Neural progenitor cell (in vitro differentiated cells): ENCODE results near the gene DSTN. TPM values are rescaled to one million over a fixed set of nuclear protein-coding genes. Genes with fewer than 3 reads are reported as not detected.
A peak's percentile ranks its signal among the peaks of the same experiment; 100 is the strongest.

Source experiments
- DNase-seq: peaks from one replicate; pipeline ENCODE4 v3.0.0-alpha.2; 2016; ENCODE audit warnings: low spot score
- H2AFZ ChIP-seq: fragments of 200-600 bp; sonication (generic); replicated peaks from 2 replicates; pipeline ENCODE4 v1.6.1; 2016; ENCODE audit warnings: antibody characterized with exemption
- H3F3A ChIP-seq: fragments of 200-600 bp; sonication (generic); 2 replicates; pipeline ENCODE4 v1.6.1; 2016; ENCODE audit warnings: antibody characterized with exemption, low read depth
- H3K27ac ChIP-seq: fragments of 200-600 bp; sonication (generic); 2 replicates; pipeline ENCODE4 v1.5.1; 2016; ENCODE audit warnings: mild to moderate bottlenecking
- H3K27me3 ChIP-seq: fragments of 200-600 bp; sonication (generic); 2 replicates; pipeline ENCODE4 v1.6.1; 2016; ENCODE audit warnings: mild to moderate bottlenecking, moderate library complexity
- H3K36me3 ChIP-seq: fragments of 200-600 bp; sonication (generic); 2 replicates; pipeline ENCODE4 v1.5.1; 2016
- H3K4me1 ChIP-seq: fragments of 200-600 bp; sonication (generic); 2 replicates; pipeline ENCODE4 v1.6.1; 2016; ENCODE audit warnings: mixed run types
- H3K4me2 ChIP-seq: fragments of 200-600 bp; sonication (generic); 2 replicates; pipeline ENCODE4 v1.6.1; 2016
- H3K4me3 ChIP-seq: fragments of 200-600 bp; sonication (generic); 2 replicates; pipeline ENCODE4 v1.5.1; 2016
- H3K79me2 ChIP-seq: fragments of 200-600 bp; sonication (generic); 2 replicates; pipeline ENCODE4 v1.6.1; 2016; ENCODE audit warnings: low read depth
- H3K9ac ChIP-seq: fragments of 200-600 bp; sonication (generic); 2 replicates; pipeline ENCODE4 v1.6.1; 2016
- H3K9me3 ChIP-seq: fragments of 200-600 bp; sonication (generic); 2 replicates; pipeline ENCODE4 v1.5.1; 2016; ENCODE audit warnings: low read depth
- H4K20me1 ChIP-seq: fragments of 200-600 bp; sonication (generic); 2 replicates; pipeline ENCODE4 v1.6.1; 2016; ENCODE audit warnings: low read depth
- H3K27ac Mint-ChIP-seq: 3 replicates; pipeline ENCODE4 v1.8.0; 2021; ENCODE audit warnings: mixed read lengths
- H3K27me3 Mint-ChIP-seq: 2 replicates; pipeline ENCODE4 v1.8.0; 2022; ENCODE audit warnings: low read depth, mild to moderate bottlenecking, inconsistent platforms, moderate library complexity, mixed read lengths; ENCODE audit not compliant: insufficient read depth
- H3K36me3 Mint-ChIP-seq: 3 replicates; pipeline ENCODE4 v1.8.0; 2021; ENCODE audit warnings: mixed read lengths
- H3K4me1 Mint-ChIP-seq: 3 replicates; pipeline ENCODE4 v1.8.0; 2021; ENCODE audit warnings: mixed read lengths
- H3K4me3 Mint-ChIP-seq: 3 replicates; pipeline ENCODE4 v1.8.0; 2021; ENCODE audit warnings: mild to moderate bottlenecking, moderate library complexity, mixed read lengths
- H3K9me3 Mint-ChIP-seq: 3 replicates; pipeline ENCODE4 v1.8.0; 2020; ENCODE audit warnings: mixed read lengths
- EZH2 ChIP-seq: fragments of 200-600 bp; sonication (generic); IDR thresholded peaks from 2 replicates; pipeline ENCODE4 v1.6.1; 2017; ENCODE audit warnings: antibody characterized with exemption, mild to moderate bottlenecking, moderate library complexity
- EZH2phosphoT487 ChIP-seq: fragments of 200-600 bp; sonication (generic); IDR thresholded peaks from 2 replicates; pipeline ENCODE4 v1.6.1; 2017; ENCODE audit warnings: antibody characterized with exemption
- total RNA-seq: library from RNA; depleted of rRNA; stranded (reverse); fragments of >200 nt; gene quantifications from 2 replicates; pipeline ENCODE4 v1.2.3, GENCODE V29; 2015; ENCODE audit warnings: low replicate concordance
- TF ChIP-seq, protein P1 (sequence below): fragments of 200-600 bp; sonication (generic); IDR thresholded peaks from 2 replicates; pipeline ENCODE4 v1.5.1; 2017; ENCODE audit warnings: antibody characterized with exemption, mild to moderate bottlenecking

DSTN gene
- total RNA-seq, 1 donor from 2014 or later: 158 TPM

DNA sequence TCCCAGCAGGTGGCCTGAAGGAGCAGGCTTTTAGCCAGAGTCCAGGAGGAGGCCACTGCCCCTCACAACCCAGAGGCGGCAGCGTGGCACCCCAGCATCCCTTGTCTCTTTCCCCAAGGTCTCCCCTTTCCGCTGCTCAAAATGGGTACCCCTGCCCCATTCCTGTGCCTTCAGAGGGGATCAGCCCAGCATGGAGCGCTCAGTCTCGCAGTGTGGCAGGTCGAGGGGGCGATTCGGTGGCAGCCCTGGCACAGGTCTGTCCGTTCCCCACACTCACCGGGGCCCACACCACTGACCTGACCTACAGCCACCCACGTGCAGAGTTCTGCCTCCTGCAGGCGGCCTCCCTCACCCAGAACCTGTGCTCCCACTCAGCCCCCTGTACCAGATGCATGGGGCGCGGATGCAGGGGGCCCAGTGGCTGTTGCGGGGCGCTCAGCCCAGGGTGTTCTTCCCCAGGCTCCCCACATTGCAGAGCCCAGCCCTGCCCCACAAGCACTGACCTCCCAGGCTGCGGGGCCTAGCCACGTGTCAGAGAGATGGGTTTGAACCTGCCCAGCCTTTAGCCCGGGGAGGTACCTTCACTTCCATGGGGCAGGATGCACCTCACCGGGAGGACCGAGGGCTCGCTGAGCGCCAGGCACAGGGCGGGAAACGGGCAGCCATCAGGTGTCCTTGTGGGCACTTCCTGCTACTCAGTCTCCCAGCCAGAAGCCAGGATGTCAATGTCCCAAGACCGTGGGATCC lies 41.8 kb downstream of the DSTN start:
- H3K4me1 Mint-ChIP-seq: peaks cover 10% of the 10 kb centered on the region
- Histone ChIP-seq H3K4me2 (no peak overlapping the region), H3K9ac (no peak overlapping the region), H3F3A (no peaks in the 10 kb centered on the region), H3K36me3 (no peaks in the 10 kb centered on the region), H3K27ac (no peak overlapping the region), H3K79me2 (no peaks in the 10 kb centered on the region), H3K9me3 (no peaks in the 10 kb centered on the region), H3K4me1 (no peaks in the 10 kb centered on the region), H3K27me3 (no peaks in the 10 kb centered on the region), H2AFZ (no peak overlapping the region), H4K20me1 (peaks cover 36% of the 10 kb centered on the region), H3K4me3 (no peak overlapping the region)
- no peak overlapping the region for H3K4me3 Mint-ChIP-seq
- TF ChIP-seq EZH2 (no peak), EZH2phosphoT487 (no peak)
- TF ChIP-seq, protein P1, sequence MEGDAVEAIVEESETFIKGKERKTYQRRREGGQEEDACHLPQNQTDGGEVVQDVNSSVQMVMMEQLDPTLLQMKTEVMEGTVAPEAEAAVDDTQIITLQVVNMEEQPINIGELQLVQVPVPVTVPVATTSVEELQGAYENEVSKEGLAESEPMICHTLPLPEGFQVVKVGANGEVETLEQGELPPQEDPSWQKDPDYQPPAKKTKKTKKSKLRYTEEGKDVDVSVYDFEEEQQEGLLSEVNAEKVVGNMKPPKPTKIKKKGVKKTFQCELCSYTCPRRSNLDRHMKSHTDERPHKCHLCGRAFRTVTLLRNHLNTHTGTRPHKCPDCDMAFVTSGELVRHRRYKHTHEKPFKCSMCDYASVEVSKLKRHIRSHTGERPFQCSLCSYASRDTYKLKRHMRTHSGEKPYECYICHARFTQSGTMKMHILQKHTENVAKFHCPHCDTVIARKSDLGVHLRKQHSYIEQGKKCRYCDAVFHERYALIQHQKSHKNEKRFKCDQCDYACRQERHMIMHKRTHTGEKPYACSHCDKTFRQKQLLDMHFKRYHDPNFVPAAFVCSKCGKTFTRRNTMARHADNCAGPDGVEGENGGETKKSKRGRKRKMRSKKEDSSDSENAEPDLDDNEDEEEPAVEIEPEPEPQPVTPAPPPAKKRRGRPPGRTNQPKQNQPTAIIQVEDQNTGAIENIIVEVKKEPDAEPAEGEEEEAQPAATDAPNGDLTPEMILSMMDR: peak; percentile 9
- no peak overlapping the region for H3K27ac Mint-ChIP-seq
- H3K36me3 Mint-ChIP-seq: peaks cover 8% of the 10 kb centered on the region
- peak; percentile 42 for DNase-seq
- H3K27me3 Mint-ChIP-seq: peaks cover 7% of the 10 kb centered on the region
- no peaks in the 10 kb centered on the region for H3K9me3 Mint-ChIP-seq

DNA sequence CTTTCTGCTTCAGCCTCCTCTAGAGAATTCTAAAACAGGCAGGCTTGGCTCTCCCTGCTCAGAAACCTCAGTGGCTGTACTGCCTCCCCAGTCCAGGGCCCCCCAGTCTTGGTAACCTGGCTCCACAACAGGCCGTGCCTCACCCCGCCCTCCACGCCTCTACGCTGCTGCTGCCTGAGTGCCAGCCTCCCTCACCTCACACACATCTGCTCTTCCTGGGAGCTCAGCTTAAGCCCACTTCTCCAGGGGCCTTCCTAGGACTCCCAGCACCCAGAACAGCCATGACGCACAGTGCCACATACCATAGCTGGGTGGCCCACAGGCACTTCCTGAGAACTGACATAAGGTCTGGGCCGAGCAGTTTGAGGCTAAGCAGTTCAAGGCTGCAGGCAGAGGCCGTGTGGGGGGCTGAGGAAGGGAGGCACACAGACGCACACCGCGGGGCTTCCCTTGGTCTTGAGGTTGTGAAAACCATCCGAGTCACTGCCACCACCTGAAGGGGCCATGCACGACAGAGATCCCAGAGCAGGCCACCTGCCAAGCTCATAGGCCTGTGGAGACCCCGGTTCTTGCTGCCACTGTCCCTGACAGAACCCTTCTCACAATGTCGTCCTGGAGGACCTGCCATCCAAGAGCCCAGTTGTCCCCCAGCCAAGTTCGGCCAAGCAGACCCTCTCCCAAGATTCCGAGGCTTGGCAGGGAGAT lies 42.6 kb downstream of the DSTN start:
- H3F3A ChIP-seq: no peaks in the 10 kb centered on the region
- H3K27ac ChIP-seq: no peak overlapping the region
- H3K4me1 ChIP-seq: no peaks in the 10 kb centered on the region
- H3K79me2 ChIP-seq: no peaks in the 10 kb centered on the region
- H3K4me3 ChIP-seq: no peak overlapping the region
- peaks cover 10% of the 10 kb centered on the region for H3K4me1 Mint-ChIP-seq
- TF ChIP-seq, protein P1: no peak
- TF ChIP-seq EZH2phosphoT487: no peak
- TF ChIP-seq EZH2: no peak
- peaks cover 7% of the 10 kb centered on the region for H3K27me3 Mint-ChIP-seq
- no peaks in the 10 kb centered on the region for H3K27me3 ChIP-seq
- H3K9me3 Mint-ChIP-seq: no peaks in the 10 kb centered on the region
- H3K27ac Mint-ChIP-seq: peak overlapping the region; percentile 74
- peaks cover 43% of the 10 kb centered on the region for H4K20me1 ChIP-seq
- H3K4me2 ChIP-seq: no peak overlapping the region
- H2AFZ ChIP-seq: no peak overlapping the region
- no peak overlapping the region for H3K9ac ChIP-seq
- DNase-seq: no peak
- no peak overlapping the region for H3K4me3 Mint-ChIP-seq
- peaks cover 8% of the 10 kb centered on the region for H3K36me3 Mint-ChIP-seq
- H3K9me3 ChIP-seq: no peaks in the 10 kb centered on the region
- no peaks in the 10 kb centered on the region for H3K36me3 ChIP-seq

DNA sequence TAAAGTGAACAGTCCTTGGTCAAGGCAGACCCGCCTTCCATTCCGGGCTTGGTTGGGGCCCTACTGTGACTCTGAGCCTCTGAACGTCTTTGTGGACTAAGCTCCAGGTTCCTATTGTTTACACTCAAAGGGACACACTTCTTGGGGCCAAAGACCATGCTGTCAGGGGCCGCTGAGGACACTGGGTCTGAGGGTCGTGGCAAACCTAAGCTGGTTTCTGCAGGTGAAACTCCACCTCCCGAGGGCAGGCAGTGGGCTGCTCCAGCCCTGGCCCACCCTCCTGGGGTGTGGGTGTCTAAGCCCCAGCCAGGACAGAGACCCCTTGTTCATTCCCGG lies 43.1 kb downstream of the DSTN start:
- no peaks in the 10 kb centered on the region for H3K79me2 ChIP-seq
- H3F3A ChIP-seq: no peaks in the 10 kb centered on the region
- no peaks in the 10 kb centered on the region for H3K36me3 ChIP-seq
- H3K9ac ChIP-seq: no peak overlapping the region
- DNase-seq: no peak
- H3K4me1 ChIP-seq: no peaks in the 10 kb centered on the region
- H3K27ac ChIP-seq: no peak overlapping the region
- H2AFZ ChIP-seq: no peak overlapping the region
- Mint-ChIP-seq H3K27ac (no peak overlapping the region), H3K4me1 (peaks cover 10% of the 10 kb centered on the region), H3K4me3 (no peak overlapping the region), H3K36me3 (peaks cover 6% of the 10 kb centered on the region), H3K27me3 (peaks cover 7% of the 10 kb centered on the region), H3K9me3 (no peaks in the 10 kb centered on the region)
- no peak overlapping the region for H3K4me3 ChIP-seq
- H4K20me1 ChIP-seq: peaks cover 46% of the 10 kb centered on the region
- no peaks in the 10 kb centered on the region for H3K27me3 ChIP-seq
- no peak overlapping the region for H3K4me2 ChIP-seq
- TF ChIP-seq, protein P1: no peak
- no peak for TF ChIP-seq EZH2
- TF ChIP-seq EZH2phosphoT487: no peak
- no peaks in the 10 kb centered on the region for H3K9me3 ChIP-seq
